B cell (primary cell): Measurements from ENCODE around the gene STXBP6. TPM values are rescaled to one million over a fixed set of nuclear protein-coding genes. Genes with fewer than 3 reads are reported as not detected.

Experiments used
- ATAC-seq: fragments of 200-7000 bp; cut with Tn5 transposase; one replicate; pipeline ENCODE4 v1.10.0; 2021; ENCODE audit warnings: low read depth, mild to moderate bottlenecking, moderate number of reproducible peaks, moderate library complexity
- CTCF ChIA-PET: fragments of 350-600 bp; sonication (Branson Sonifier 250); formaldehyde crosslinking; loops from one replicate; lab custom pipeline; 2021; ENCODE audit warnings: antibody characterized with exemption, inconsistent platforms; lab: Charles Lee
- POLR2A ChIA-PET: fragments of 350-600 bp; sonication (Branson Sonifier 250); formaldehyde crosslinking; loops from one replicate; lab custom pipeline; 2021; ENCODE audit warnings: antibody characterized with exemption; lab: Charles Lee
- DNase-seq: peaks from one replicate; pipeline ENCODE4 v3.0.0; 2013
- H2AFZ ChIP-seq: 2 replicates; pipeline ENCODE4 v1.6.1; 2012; ENCODE audit warnings: mild to moderate bottlenecking, low read depth, low read length; ENCODE audit not compliant: insufficient read depth, poor library complexity, severe bottlenecking
- H3K27ac ChIP-seq, 2 donors: 1 replicate in 1 of 2; 2 replicates in 1 of 2; pipeline ENCODE4 v1.5.1; 2012 to 2013; ENCODE audit warnings: low read length in 2 of 2, mild to moderate bottlenecking in 2 of 2, moderate library complexity in 1 of 2
- H3K27me3 ChIP-seq, 4 experiments: fragments of 200-600 bp in 1 of 4; sonication (generic) in 1 of 4; replicated peaks in 1 of 4; 1 replicate in 2 of 4; 2 replicates in 2 of 4; pipeline versions ENCODE4 v1.6.1 to v1.7.0; 2013 to 2016; ENCODE audit warnings: low read length in 3 of 4, mild to moderate bottlenecking in 2 of 4, mixed read lengths in 1 of 4, moderate library complexity in 1 of 4; ENCODE audit not compliant: insufficient read depth in 4 of 4, control insufficient read depth in 3 of 4; ENCODE audit errors: control extremely low read depth in 1 of 4
- H3K36me3 ChIP-seq, 2 experiments: replicated peaks in 1 of 2; 1 replicate in 1 of 2; 2 replicates in 1 of 2; pipeline versions ENCODE4 v1.6.1 to v1.7.1; 2013; ENCODE audit warnings: low read length in 1 of 2; ENCODE audit not compliant: insufficient read depth in 2 of 2, control insufficient read depth in 1 of 2; ENCODE audit errors: control extremely low read depth in 1 of 2, extremely low read depth in 1 of 2
- H3K4me1 ChIP-seq, 2 donors: fragments of 200-600 bp in 1 of 2; sonication (generic) in 1 of 2; 1 replicate in 1 of 2; 2 replicates in 1 of 2; pipeline versions ENCODE4 v1.5.1 to v1.6.1; 2013 to 2017; ENCODE audit warnings: low read length in 2 of 2; ENCODE audit not compliant: control insufficient read depth in 2 of 2, insufficient read depth in 2 of 2
- H3K4me2 ChIP-seq: replicated peaks from 2 replicates; pipeline ENCODE3; 2012; ENCODE audit warnings: mild to moderate bottlenecking, low read depth, low read length; ENCODE audit not compliant: poor library complexity, severe bottlenecking
- H3K4me3 ChIP-seq, 5 experiments: fragments of 200-600 bp in 1 of 5; sonication (generic) in 1 of 5; 1 replicate in 3 of 5; 2 replicates in 2 of 5; pipeline versions ENCODE4 v1.5.1 to v1.7.0; 2011 to 2016; ENCODE audit warnings: low read length in 4 of 5, mild to moderate bottlenecking in 4 of 5, low read depth in 2 of 5, control low read depth in 1 of 5, moderate library complexity in 1 of 5; ENCODE audit not compliant: insufficient read depth in 1 of 5; ENCODE audit errors: control extremely low read depth in 1 of 5, extremely low read depth in 1 of 5
- H3K79me2 ChIP-seq: fragments of 200-600 bp; sonication (generic); one replicate; pipeline ENCODE4 v1.6.0; 2016; ENCODE audit warnings: low read length; ENCODE audit not compliant: control insufficient read depth, insufficient read depth
- H3K9ac ChIP-seq: fragments of 200-600 bp; sonication (generic); 2 replicates; pipeline ENCODE4 v1.6.1; 2017; ENCODE audit warnings: mild to moderate bottlenecking, low read length, moderate library complexity
- H3K9me3 ChIP-seq, 3 donors: one replicate each; pipeline versions ENCODE4 v1.6.1 to v1.7.1; 2013; ENCODE audit warnings: low read length in 2 of 3; ENCODE audit not compliant: control insufficient read depth in 2 of 3, insufficient read depth in 1 of 3; ENCODE audit errors: control extremely low read depth in 1 of 3
- H4K20me1 ChIP-seq: 2 replicates; pipeline ENCODE4 v1.6.0; 2012; ENCODE audit warnings: mild to moderate bottlenecking, low read length; ENCODE audit not compliant: insufficient read depth, control insufficient read depth, poor library complexity, severe bottlenecking
- H3K27ac Mint-ChIP-seq: one replicate; pipeline ENCODE4 v1.8.0; 2021; ENCODE audit warnings: mixed read lengths
- H3K27me3 Mint-ChIP-seq: one replicate; pipeline ENCODE4 v1.8.0; 2021; ENCODE audit warnings: mixed read lengths
- H3K4me1 Mint-ChIP-seq: one replicate; pipeline ENCODE4 v1.8.0; 2021; ENCODE audit warnings: mixed read lengths
- H3K4me3 Mint-ChIP-seq: one replicate; pipeline ENCODE4 v1.8.0; 2021; ENCODE audit warnings: mixed read lengths
- H3K9me3 Mint-ChIP-seq: one replicate; pipeline ENCODE4 v1.8.0; 2022; ENCODE audit warnings: mixed read lengths; ENCODE audit not compliant: insufficient read depth
- EZH2 ChIP-seq: IDR thresholded peaks from 2 replicates; pipeline ENCODE4 v1.6.1; 2012; ENCODE audit warnings: borderline replicate concordance, low read depth, mild to moderate bottlenecking, moderate library complexity, low read length; ENCODE audit not compliant: insufficient read depth, poor library complexity, severe bottlenecking
- WGBS: methylation state at CpG from one replicate; pipeline ENCODE4 v1.1.5; 2013; ENCODE audit warnings: missing lambda C conversion rate; ENCODE audit not compliant: insufficient coverage; 5-methylcytosine and 5-hydroxymethylcytosine counted together
- intact Hi-C: fragments of 100-400 bp; cut with micrococcal nuclease; formaldehyde crosslinking; loops from one replicate; pipeline ENCODE4 v1.10.0; 2022
- polyA plus RNA-seq: library from polyadenylated mRNA; depleted of rRNA; stranded (reverse); fragments of >200 nt; gene quantifications from 2 replicates; pipeline ENCODE4 v1.2.3, GENCODE V29; 2012
- total RNA-seq, 2 donors: library from RNA; stranded (reverse); fragments of 120-200 nt in 1 of 2; gene quantifications; 1 replicate in 1 of 2; 2 replicates in 1 of 2; pipeline versions ENCODE4 v1.2.3 to v1.2.4, GENCODE V29; 2013 to 2022
- TF ChIP-seq, protein P1 (sequence below): fragments of 200-600 bp; IDR thresholded peaks from one replicate; pipeline ENCODE4 v1.8.0; 2022; ENCODE audit warnings: antibody characterized with exemption, mild to moderate bottlenecking

Gene STXBP6
- total and polyA plus RNA-seq, 2 donors (not counting 1 experiment from before 2014, with no cell fraction given): 0.01 TPM; not detected in 1

DNA sequence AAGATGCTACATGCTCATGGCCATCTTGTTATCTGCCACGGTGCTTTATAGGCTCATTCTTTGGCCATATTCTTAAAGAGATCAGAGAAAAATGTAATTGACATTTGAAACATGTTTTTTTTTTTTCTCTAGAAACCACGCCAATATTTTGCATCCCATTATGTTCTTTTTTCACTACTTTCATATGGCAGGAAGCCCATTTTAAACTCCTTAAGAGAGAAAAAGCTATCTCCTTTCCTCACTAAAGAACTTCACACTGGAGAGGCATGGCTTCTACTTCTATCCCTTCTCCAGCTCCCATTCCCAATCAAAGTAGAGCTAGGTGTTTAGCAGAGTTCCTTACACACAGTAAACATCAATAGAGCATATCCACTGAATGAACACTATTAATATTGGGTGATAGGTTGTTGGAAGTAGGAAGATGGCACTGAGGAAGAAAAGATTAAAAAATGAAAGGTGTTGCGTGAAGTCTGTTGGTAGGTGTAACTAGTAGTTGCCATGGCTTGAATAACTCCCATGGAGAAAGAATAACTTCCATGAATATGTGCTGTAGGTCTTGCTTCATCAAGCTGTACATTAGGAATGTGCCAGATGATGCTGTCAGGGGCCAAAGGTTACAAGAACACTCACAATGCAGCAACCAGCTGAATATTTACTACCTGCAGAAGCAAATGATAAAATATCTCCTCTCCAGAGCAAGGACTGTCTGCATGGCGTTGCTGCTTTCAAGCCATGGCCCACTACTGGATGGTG, 178.8 kb downstream of the STXBP6 start:
- no peaks in the 10 kb centered on the region for H3K79me2 ChIP-seq
- H3K4me3 ChIP-seq: no peak overlapping the region
- Mint-ChIP-seq H3K9me3 (no peaks in the 10 kb centered on the region), H3K4me3 (no peak overlapping the region), H3K4me1 (no peaks in the 10 kb centered on the region), H3K27me3 (peaks cover 24% of the 10 kb centered on the region), H3K27ac (no peak overlapping the region)
- no peaks in the 10 kb centered on the region for H4K20me1 ChIP-seq
- H3K4me2 ChIP-seq: no peak overlapping the region
- H3K4me1 ChIP-seq: no peaks in the 10 kb centered on the region
- H3K9me3 ChIP-seq: no peaks in the 10 kb centered on the region
- peaks cover 0 to 9% (median 0%) of the 10 kb centered on the region in 4 experiments for H3K27me3 ChIP-seq
- H3K9ac ChIP-seq: no peak overlapping the region
- ATAC-seq (no peak), DNase-seq (no peak)
- TF ChIP-seq, protein P1, sequence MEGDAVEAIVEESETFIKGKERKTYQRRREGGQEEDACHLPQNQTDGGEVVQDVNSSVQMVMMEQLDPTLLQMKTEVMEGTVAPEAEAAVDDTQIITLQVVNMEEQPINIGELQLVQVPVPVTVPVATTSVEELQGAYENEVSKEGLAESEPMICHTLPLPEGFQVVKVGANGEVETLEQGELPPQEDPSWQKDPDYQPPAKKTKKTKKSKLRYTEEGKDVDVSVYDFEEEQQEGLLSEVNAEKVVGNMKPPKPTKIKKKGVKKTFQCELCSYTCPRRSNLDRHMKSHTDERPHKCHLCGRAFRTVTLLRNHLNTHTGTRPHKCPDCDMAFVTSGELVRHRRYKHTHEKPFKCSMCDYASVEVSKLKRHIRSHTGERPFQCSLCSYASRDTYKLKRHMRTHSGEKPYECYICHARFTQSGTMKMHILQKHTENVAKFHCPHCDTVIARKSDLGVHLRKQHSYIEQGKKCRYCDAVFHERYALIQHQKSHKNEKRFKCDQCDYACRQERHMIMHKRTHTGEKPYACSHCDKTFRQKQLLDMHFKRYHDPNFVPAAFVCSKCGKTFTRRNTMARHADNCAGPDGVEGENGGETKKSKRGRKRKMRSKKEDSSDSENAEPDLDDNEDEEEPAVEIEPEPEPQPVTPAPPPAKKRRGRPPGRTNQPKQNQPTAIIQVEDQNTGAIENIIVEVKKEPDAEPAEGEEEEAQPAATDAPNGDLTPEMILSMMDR: no peak
- TF ChIP-seq EZH2: no peak
- intact Hi-C loops: no loop called here
- WGBS: 100% methylated on average over 1 of the region's 4 CpGs
- ChIA-PET POLR2A (no interaction called here), CTCF (no interaction called here)
- no peak overlapping the region for H2AFZ ChIP-seq
- no peaks in the 10 kb centered on the region for H3K36me3 ChIP-seq
- no peak overlapping the region for H3K27ac ChIP-seq

GRCh38 chr14:24868389-24868788, 181.6 kb downstream of the STXBP6 start:
- H3K9ac ChIP-seq: no peak overlapping the region
- peaks cover 0 to 1% (median 0%) of the 10 kb centered on the region in 4 experiments for H3K27me3 ChIP-seq
- CTCF ChIA-PET: no interaction called here
- no peak overlapping the region for H3K27ac ChIP-seq
- H3K9me3 ChIP-seq: no peaks in the 10 kb centered on the region
- Mint-ChIP-seq H3K27me3 (peaks cover 17% of the 10 kb centered on the region), H3K27ac (no peak overlapping the region), H3K4me3 (no peak overlapping the region), H3K4me1 (peaks cover 4% of the 10 kb centered on the region), H3K9me3 (no peaks in the 10 kb centered on the region)
- H3K36me3 ChIP-seq: no peaks in the 10 kb centered on the region
- H3K79me2 ChIP-seq: no peaks in the 10 kb centered on the region
- no peak overlapping the region for H3K4me2 ChIP-seq
- no peaks in the 10 kb centered on the region for H3K4me1 ChIP-seq
- no peaks in the 10 kb centered on the region for H4K20me1 ChIP-seq
- no peak for TF ChIP-seq EZH2
- TF ChIP-seq, protein P1: no peak
- WGBS: no CpG with 5 or more reads among the region's 2 CpGs
- POLR2A ChIA-PET: no interaction called here
- intact Hi-C loops: no loop called here
- DNase-seq (no peak), ATAC-seq (no peak)
- H2AFZ ChIP-seq: no peak overlapping the region
- H3K4me3 ChIP-seq: no peak overlapping the region
